ENCODE data around the gene ISYNA1.
"Not testable (repeated sequence)": the region's sequence is repeated elsewhere in the genome, so short reads cannot be mapped to it uniquely, and the experiment has no call there.

The ISYNA1 gene

GRCh38 chr19:18406749-18407148 lies 31.2 kb downstream of the ISYNA1 start:
- FAIRE-seq (no peak), DNase-seq (ENCODE audit: insufficient read length, low spot score) (no peak)
- TF ChIP-seq CTCF (IDR thresholded peaks at IDR 0.05; ENCODE audit: insufficient read depth, missing control alignments), result no peak

DNA sequence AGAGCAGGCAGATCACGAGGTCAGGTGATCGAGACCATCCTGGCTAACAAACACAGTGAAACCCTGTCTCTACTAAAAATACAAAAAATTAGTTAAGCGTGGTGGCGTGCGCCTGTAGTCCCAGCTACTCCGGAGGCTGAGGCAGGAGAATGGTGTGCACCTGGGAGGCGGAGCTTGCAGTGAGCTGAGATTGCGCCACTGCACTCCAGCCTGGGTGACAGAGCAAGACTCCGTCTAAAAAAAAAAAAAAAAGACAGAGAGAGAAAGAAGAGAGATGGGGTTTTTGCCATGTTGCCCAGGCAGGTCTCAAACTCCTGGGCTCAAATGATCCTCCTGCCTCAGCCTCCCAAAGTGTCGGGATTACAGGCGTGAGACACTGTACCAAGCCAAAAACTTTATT lies 32.2 kb downstream of the ISYNA1 start:
- FAIRE-seq; DNase-seq (ENCODE audit: insufficient read length, low spot score): not testable (repeated sequence)

DNA sequence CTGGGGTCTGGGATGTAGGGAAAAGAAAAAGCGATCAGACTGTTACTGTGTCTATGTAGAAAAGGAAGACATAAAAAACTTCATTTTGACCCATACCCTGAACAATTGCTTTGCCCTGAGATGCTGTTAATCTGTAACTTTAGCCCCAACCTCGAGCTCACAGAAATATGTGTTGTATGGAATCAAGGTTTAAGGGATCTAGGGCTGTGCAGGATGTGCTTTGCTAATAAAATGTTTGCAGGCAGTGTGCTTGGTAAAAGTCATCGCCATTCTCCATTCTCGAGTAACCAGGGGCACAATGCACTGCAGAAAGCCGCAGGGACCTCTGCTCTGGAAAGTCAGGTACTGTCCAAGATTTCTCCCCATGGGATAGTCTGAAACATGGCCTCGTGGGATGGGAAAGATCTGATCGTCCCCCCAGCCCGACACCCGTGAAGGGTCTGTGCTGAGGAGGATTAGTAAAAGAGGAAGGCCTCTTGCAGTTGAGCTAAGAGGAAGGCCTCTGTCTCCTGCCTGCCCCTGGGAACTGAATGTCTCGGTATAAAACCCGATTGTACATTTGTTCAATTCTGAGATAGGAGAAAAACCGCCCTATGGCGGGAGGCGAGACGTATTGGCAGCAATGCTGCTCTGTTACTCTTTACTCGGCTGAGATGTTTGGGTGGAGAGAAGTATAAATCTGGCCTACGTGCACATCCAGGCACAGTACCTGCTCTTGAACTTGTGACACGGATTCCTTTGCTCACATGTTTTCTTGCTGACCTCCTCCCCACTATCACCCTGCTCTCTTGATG lies 35.3 kb downstream of the ISYNA1 start:
- not testable (repeated sequence) for FAIRE-seq; DNase-seq (ENCODE audit: insufficient read length, low spot score)

DNA sequence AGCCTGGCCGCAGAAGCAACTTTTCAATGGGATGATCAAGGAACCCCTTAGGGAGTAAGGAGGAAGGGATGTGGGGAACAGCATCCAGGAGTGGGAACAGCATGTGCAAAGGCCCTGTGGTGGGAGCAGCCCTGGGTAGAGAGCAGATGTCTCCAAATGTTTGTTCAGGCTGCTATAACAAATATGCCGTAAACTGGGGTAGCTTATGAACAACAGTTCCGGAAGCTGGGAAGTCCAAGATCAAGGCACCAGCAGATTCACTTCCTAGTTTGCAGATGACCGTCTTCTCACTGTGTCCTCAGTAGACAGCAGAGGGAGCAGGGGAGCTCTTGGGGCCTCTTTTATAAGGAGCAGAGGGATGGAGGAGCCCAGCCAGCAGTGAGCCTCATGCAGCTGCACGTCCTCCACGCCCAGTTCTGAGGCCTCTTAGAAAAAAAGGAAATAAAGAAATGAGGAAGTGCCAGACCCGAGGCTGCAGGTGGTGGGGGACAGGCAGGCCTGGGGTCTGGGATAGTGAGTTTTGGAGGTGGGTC lies 36.3 kb downstream of the ISYNA1 start:
- FAIRE-seq, result no peak
- no peak for DNase-seq (ENCODE audit: insufficient read length, low spot score)
- peak; percentile 2 for TF ChIP-seq CTCF (IDR thresholded peaks at IDR 0.05; ENCODE audit: insufficient read depth, missing control alignments)

- DNase-seq (ENCODE audit: insufficient read length, low spot score), result no peak
- FAIRE-seq, result no peak
- no peak for TF ChIP-seq CTCF (IDR thresholded peaks at IDR 0.05; ENCODE audit: insufficient read depth, missing control alignments)
Measured at GRCh38 chr19:18399008-18399407, 38.9 kb downstream of the ISYNA1 start.

DNA sequence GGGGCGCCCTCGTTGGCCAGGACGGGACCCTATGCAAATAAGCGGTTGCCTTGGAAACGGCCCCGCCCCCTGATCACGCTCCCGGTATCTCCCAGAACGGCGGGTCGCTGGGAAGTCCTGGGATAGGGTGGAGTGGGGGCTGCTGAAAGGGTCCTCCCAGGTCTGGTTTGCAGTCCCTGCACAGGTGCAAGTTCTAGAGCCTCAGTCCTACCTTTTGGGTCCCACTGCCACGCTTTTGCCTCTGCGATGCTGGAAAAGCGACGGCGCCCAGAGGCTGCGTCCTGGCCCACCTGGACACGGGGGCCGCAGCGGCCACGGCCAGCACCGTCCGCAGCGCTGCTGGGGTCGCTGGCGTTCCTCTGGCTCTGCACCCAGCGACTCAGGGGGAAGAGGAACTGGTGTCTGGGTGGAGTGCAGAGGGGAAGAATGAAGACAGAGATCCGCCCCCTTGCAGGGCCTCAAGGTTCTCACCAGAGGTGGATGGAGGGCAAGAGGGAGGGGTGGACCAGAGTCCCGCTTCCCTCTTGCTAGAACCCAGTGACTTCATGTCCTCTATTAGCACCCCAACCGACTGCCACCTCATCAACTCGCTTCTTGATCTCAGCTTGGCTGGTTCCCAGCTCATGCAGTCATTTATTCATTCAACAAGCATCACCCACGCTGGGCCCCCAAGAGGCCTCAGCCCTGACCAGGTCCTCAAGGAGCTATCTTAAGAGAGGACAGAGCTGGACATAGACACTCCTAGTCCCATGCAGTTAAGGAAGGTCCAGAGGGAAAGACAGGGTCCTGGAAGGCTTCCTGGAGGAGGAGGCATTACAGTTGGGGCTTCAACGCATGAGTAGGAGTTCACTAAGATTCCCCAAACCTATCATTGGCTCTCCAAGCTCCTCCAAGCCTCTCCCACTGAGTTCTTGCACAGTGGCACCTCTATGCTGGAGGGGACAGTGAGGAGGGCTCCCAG lies 40.4 kb downstream of the ISYNA1 start, which contains the start of gene LRRC25:
TSS of gene LRRC25 (minus strand) at position 381 of the 961 bp plus-strand sequence. CDS start 659 bp downstream, outside the sequence.
- FAIRE-seq (no peak), DNase-seq (ENCODE audit: insufficient read length, low spot score) (no peak)
- no peak for TF ChIP-seq CTCF (IDR thresholded peaks at IDR 0.05; ENCODE audit: insufficient read depth, missing control alignments)

DNA sequence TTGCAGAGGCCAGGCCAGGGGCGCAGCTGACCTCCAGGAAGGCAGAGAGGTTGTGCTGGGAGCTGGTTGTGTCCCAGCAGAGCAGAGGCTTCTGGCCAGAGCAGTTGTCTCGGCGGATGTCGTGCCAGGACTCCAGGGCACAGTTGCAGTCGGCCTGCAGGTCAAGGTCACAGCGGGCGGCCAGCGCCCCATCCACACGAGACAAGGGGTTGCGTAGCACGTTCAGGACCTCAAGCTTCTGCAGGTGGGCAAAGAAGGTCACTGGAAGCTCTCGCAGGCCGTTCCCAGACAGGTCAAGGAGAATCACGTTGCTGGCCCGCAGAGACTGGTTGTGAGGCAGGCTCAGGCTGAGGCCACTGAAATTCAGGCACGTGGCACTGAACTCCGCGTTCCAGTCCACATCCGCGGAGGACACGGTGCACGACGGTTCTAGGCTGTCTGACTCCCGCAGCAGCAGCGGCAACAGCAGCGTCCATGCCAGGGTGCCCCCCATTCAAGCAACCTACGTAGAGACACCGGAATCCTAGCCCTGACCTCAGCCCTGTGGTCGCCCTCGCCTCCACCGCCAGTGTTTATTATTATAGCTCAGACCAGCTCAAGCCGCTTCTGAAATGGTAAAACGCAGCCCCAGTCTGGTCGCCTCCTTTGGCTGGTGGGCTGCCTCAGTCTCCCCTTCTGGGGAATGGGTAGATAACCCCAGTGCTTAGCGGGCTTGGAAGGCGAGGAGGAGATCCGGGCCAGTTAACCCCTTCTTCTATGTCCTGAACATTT lies 41.3 kb downstream of the ISYNA1 start:
- DNase-seq (ENCODE audit: insufficient read length, low spot score) (no peak), FAIRE-seq (no peak)
- TF ChIP-seq CTCF (IDR thresholded peaks at IDR 0.05; ENCODE audit: insufficient read depth, missing control alignments), result no peak
